Panc1 (cell line): Measurements from ENCODE around the gene ALG6. TPM values are rescaled to one million over a fixed set of nuclear protein-coding genes. Genes with fewer than 3 reads are reported as not detected.

Experiments used
- ATAC-seq: fragments of 200-7000 bp; cut with Tn5 transposase; 2 replicates; pipeline ENCODE4 v1.9.1; 2020; ENCODE audit warnings: mild to moderate bottlenecking, moderate library complexity
- BruUV-seq: library from RNA; stranded (reverse); fragments of 400-500 nt; replicated peaks from 2 replicates; lab custom pipeline; 2021; lab: Mats Ljungman, UMichigan
- CTCF ChIA-PET: fragments of 300-600 bp; sonication (Branson Sonifier 250); formaldehyde crosslinking; loops from one replicate; lab custom pipeline; 2022; ENCODE audit warnings: antibody characterized with exemption; lab: Charles Lee
- POLR2A ChIA-PET: fragments of 300-600 bp; sonication (Branson Sonifier 250); formaldehyde crosslinking; loops from one replicate; lab custom pipeline; 2022; ENCODE audit warnings: antibody characterized with exemption; lab: Charles Lee
- DNase-seq: peaks from one replicate; pipeline ENCODE4 v3.0.0-alpha.2; 2010; ENCODE audit warnings: low read depth, low spot score
- H3K27ac ChIP-seq: 2 replicates; pipeline ENCODE4 v1.5.1; 2011; ENCODE audit warnings: mild to moderate bottlenecking, low read length, inconsistent platforms
- H3K27me3 ChIP-seq: fragments of 200-500 bp; sonication (Bioruptor generic); 2 replicates; pipeline ENCODE4 v1.6.0; 2014; ENCODE audit warnings: low read length, inconsistent platforms; ENCODE audit not compliant: control insufficient read depth, insufficient read depth
- H3K36me3 ChIP-seq: fragments of 200-500 bp; sonication (Bioruptor generic); 2 replicates; pipeline ENCODE4 v1.5.1; 2014; ENCODE audit warnings: inconsistent platforms, mild to moderate bottlenecking, low read length, moderate library complexity; ENCODE audit not compliant: control insufficient read depth, insufficient read depth
- H3K4me1 ChIP-seq: 2 replicates; pipeline ENCODE4 v1.5.1; 2011; ENCODE audit warnings: inconsistent platforms, mild to moderate bottlenecking, low read length, moderate library complexity; ENCODE audit not compliant: control insufficient read depth, insufficient read depth
- H3K4me3 ChIP-seq, 2 experiments: 2 replicates each; pipeline ENCODE4 v1.5.1; 2011 to 2012; ENCODE audit warnings: low read depth in 2 of 2, low read length in 2 of 2, mild to moderate bottlenecking in 2 of 2, inconsistent platforms in 1 of 2, moderate library complexity in 1 of 2
- H3K9me3 ChIP-seq: fragments of 200-500 bp; sonication (Bioruptor generic); 2 replicates; pipeline ENCODE4 v1.5.1; 2014; ENCODE audit warnings: low read depth, mild to moderate bottlenecking, inconsistent platforms, low read length, moderate library complexity; ENCODE audit not compliant: control insufficient read depth, insufficient read depth
- POLR2AphosphoS5 ChIP-seq: IDR thresholded peaks from 2 replicates; pipeline ENCODE4 v1.6.1; 2012; ENCODE audit warnings: mild to moderate bottlenecking, low read depth, low read length, moderate library complexity
- SIN3A ChIP-seq: IDR thresholded peaks from 2 replicates; pipeline ENCODE4 v1.6.1; 2012; ENCODE audit warnings: low read depth, mild to moderate bottlenecking, low read length, moderate library complexity, borderline replicate concordance; ENCODE audit not compliant: insufficient read depth
- TCF7L2 ChIP-seq: IDR thresholded peaks from 2 replicates; pipeline ENCODE4 v1.6.1; 2011; ENCODE audit warnings: mild to moderate bottlenecking, low read depth, low read length, inconsistent platforms
- in situ Hi-C: cut with HindIII; loops from 2 replicates; pipeline ENCODE4 v1.10.0; 2016; ENCODE audit warnings: low sequenced_read_pairs, low pct_unique_long_range_greater_than_20kb
- intact Hi-C: fragments of 100-400 bp; cut with micrococcal nuclease; formaldehyde crosslinking; loops from one replicate; pipeline ENCODE4 v1.10.0; 2022; ENCODE audit not compliant: unreplicated experiment
- total RNA-seq: library from RNA; stranded (reverse); gene quantifications from one replicate; pipeline ENCODE4 v1.2.1, GENCODE V29; 2021; ENCODE audit not compliant: unreplicated experiment
- TF ChIP-seq, protein P1 (sequence below), 2 experiments: IDR thresholded peaks; 2 replicates each; pipeline ENCODE4 v1.6.1; 2011 to 2012; ENCODE audit warnings: low read depth in 2 of 2, control low read depth in 1 of 2, low read length in 1 of 2, mild to moderate bottlenecking in 1 of 2, moderate library complexity in 1 of 2; ENCODE audit not compliant: insufficient read depth in 1 of 2
- TF ChIP-seq, protein P2 (sequence below): fragments of 450-650 bp; IDR thresholded peaks from 2 replicates; pipeline ENCODE4 v1.5.1; 2017; ENCODE audit warnings: mild to moderate bottlenecking

ALG6 gene
- total RNA-seq, 1 experiment from 2014 or later: 22.6 TPM

DNA sequence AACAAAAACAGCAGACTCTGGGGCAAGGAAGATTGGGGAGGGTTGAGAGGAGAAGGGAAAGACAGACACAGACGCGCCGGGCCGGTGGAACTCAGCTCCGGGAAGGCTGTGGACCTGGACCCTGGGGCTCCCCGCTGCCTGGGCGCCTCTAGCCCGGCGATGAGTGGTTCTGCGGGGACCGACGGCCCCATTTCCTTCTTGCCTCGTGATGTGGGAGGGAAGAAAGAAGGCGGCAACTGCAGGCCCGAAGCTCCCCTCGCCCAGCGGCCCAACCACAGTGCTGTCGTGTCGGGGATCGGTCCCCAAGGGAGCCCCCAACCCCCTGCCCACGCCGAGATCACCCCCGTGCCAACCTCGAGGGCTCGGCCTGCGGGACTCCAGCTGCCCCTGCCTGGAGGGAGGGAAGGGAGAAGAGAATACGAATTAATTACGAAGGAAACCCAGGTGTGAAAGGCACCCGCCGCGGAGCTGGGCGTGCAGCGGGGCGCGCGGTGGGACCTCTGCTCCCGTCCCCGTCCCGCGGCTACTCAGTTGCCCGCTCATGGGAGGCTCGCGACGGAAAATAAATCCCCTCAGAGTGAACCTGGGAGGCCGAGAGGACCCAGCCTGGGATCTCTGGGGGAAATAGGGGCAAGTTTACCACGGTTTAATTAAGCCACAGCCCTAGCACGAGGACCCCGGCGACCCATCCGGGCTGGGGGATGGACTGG is 37.7 kb upstream of the ALG6 start:
- ChIA-PET CTCF (no interaction called here), POLR2A (no interaction called here)
- BruUV-seq: no TSS peak
- no peak for TF ChIP-seq SIN3A
- TF ChIP-seq POLR2AphosphoS5: no peak
- TF ChIP-seq, protein P1, sequence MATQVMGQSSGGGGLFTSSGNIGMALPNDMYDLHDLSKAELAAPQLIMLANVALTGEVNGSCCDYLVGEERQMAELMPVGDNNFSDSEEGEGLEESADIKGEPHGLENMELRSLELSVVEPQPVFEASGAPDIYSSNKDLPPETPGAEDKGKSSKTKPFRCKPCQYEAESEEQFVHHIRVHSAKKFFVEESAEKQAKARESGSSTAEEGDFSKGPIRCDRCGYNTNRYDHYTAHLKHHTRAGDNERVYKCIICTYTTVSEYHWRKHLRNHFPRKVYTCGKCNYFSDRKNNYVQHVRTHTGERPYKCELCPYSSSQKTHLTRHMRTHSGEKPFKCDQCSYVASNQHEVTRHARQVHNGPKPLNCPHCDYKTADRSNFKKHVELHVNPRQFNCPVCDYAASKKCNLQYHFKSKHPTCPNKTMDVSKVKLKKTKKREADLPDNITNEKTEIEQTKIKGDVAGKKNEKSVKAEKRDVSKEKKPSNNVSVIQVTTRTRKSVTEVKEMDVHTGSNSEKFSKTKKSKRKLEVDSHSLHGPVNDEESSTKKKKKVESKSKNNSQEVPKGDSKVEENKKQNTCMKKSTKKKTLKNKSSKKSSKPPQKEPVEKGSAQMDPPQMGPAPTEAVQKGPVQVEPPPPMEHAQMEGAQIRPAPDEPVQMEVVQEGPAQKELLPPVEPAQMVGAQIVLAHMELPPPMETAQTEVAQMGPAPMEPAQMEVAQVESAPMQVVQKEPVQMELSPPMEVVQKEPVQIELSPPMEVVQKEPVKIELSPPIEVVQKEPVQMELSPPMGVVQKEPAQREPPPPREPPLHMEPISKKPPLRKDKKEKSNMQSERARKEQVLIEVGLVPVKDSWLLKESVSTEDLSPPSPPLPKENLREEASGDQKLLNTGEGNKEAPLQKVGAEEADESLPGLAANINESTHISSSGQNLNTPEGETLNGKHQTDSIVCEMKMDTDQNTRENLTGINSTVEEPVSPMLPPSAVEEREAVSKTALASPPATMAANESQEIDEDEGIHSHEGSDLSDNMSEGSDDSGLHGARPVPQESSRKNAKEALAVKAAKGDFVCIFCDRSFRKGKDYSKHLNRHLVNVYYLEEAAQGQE (IDR thresholded peaks at IDR 0.05; ENCODE audit: insufficient read depth in 1 of 2, low read depth in 2 of 2, low read length in 1 of 2): no peak
- TF ChIP-seq TCF7L2: no peak
- TF ChIP-seq, protein P2, sequence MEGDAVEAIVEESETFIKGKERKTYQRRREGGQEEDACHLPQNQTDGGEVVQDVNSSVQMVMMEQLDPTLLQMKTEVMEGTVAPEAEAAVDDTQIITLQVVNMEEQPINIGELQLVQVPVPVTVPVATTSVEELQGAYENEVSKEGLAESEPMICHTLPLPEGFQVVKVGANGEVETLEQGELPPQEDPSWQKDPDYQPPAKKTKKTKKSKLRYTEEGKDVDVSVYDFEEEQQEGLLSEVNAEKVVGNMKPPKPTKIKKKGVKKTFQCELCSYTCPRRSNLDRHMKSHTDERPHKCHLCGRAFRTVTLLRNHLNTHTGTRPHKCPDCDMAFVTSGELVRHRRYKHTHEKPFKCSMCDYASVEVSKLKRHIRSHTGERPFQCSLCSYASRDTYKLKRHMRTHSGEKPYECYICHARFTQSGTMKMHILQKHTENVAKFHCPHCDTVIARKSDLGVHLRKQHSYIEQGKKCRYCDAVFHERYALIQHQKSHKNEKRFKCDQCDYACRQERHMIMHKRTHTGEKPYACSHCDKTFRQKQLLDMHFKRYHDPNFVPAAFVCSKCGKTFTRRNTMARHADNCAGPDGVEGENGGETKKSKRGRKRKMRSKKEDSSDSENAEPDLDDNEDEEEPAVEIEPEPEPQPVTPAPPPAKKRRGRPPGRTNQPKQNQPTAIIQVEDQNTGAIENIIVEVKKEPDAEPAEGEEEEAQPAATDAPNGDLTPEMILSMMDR: no peak
- Histone ChIP-seq H3K4me3 (no peak overlapping the region), H3K4me1 (no peaks in the 10 kb centered on the region), H3K27me3 (peaks cover 16% of the 10 kb centered on the region), H3K9me3 (no peaks in the 10 kb centered on the region), H3K27ac (no peak overlapping the region), H3K36me3 (no peaks in the 10 kb centered on the region)
- DNase-seq (no peak), ATAC-seq (no peak)
- in situ Hi-C loops (no loop called here), intact Hi-C loops (loop anchor here (5.0 kb wide), 3 partner anchors 113 to 208 kb away; partner anchors contain the start of genes EFCAB7 and ITGB3BP)

DNA sequence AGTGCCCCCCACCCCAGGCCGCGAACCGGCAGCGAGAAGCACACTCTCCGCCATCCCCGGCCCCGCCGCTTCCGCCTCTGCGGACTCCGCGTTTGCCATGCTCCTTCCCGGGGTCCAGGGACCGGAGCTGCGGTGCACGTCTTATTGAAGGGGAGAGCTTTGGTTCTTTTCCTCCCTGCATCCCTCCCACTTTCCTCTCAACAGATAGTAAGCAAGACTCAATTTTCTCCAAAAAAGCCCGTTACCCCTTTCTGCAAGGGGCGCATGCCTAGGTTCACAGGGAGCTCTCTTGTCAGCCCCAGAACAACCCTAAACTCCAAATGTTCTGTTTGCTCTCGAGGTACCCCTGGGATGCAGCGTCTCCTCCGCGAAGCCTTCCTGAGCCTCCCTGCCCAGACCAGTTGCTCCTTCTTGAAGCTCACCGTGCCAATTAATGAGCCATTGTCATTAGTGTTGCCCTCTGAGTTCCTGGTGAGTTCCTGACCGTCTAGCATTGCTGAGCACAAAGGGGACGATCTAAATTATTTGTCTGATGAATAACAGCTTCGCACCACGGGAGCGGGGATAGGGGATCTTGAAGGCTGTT is 37.0 kb upstream of the ALG6 start:
- no peak for TF ChIP-seq POLR2AphosphoS5
- TF ChIP-seq, protein P1 (IDR thresholded peaks at IDR 0.05; ENCODE audit: insufficient read depth in 1 of 2, low read depth in 2 of 2, low read length in 1 of 2): no peak
- no peak for TF ChIP-seq SIN3A
- TF ChIP-seq, protein P2: no peak
- no peak for TF ChIP-seq TCF7L2
- CTCF ChIA-PET: no interaction called here
- Histone ChIP-seq H3K4me1 (no peaks in the 10 kb centered on the region), H3K36me3 (no peaks in the 10 kb centered on the region), H3K27me3 (peaks cover 16% of the 10 kb centered on the region), H3K4me3 (no peak overlapping the region), H3K9me3 (no peaks in the 10 kb centered on the region), H3K27ac (no peak overlapping the region)
- DNase-seq (no peak), ATAC-seq (no peak)
- POLR2A ChIA-PET: no interaction called here
- in situ Hi-C loops: no loop called here
- intact Hi-C loops: no loop called here
- BruUV-seq: no TSS peak
